Activated T-helper 1 cell treated with anti-CD3 and anti-CD28 coated beads, Interleukin-12 subunit alpha, Interleukin-12 subunit beta, Interleukin-2, Interleukin-4 antibody, amounts not matched to agents 30 ng/mL and 10 ng/mL and 1 ng/mL, durations not matched to agents 14 hours and 24 hours and 36 hours (primary cell): ENCODE results near the gene MSH5. TPM values are rescaled to one million over a fixed set of nuclear protein-coding genes. Genes with fewer than 3 reads are reported as not detected.
"Not testable (repeated sequence)": the region's sequence is repeated elsewhere in the genome, so short reads cannot be mapped to it uniquely, and the experiment has no call there.

ENCODE experiments used
- DNase-seq: peaks from one replicate; pipeline ENCODE4 v3.0.0; 2021; ENCODE audit warnings: low spot score
- H3K27ac Mint-ChIP-seq: one replicate; pipeline ENCODE4 v1.8.0; 2021; ENCODE audit warnings: mild to moderate bottlenecking, mixed read lengths
- H3K27me3 Mint-ChIP-seq: one replicate; pipeline ENCODE4 v1.8.0; 2022; ENCODE audit warnings: mild to moderate bottlenecking, moderate library complexity, mixed read lengths; ENCODE audit not compliant: insufficient read depth
- H3K36me3 Mint-ChIP-seq: one replicate; pipeline ENCODE4 v1.8.0; 2021; ENCODE audit warnings: low read depth, mixed read lengths
- H3K4me1 Mint-ChIP-seq: one replicate; pipeline ENCODE4 v1.8.0; 2021; ENCODE audit warnings: low read depth, mixed read lengths
- H3K4me3 Mint-ChIP-seq: one replicate; pipeline ENCODE4 v1.8.0; 2021; ENCODE audit warnings: mild to moderate bottlenecking, moderate library complexity, mixed read lengths
- H3K9me3 Mint-ChIP-seq: one replicate; pipeline ENCODE4 v1.8.0; 2021; ENCODE audit warnings: mixed read lengths
- intact Hi-C: fragments of 100-400 bp; cut with micrococcal nuclease; formaldehyde crosslinking; loops from one replicate; pipeline ENCODE4 v1.15.1; 2024
- total RNA-seq: library from RNA; stranded (reverse); gene quantifications from 2 replicates; pipeline ENCODE4 v1.2.3, GENCODE V29; 2022

MSH5 gene
- total RNA-seq, 1 donor from 2014 or later: 83.4 TPM

- peak; percentile 95 for DNase-seq
Observed at GRCh38 chr6:31702819-31703716, 36.7 kb upstream of the MSH5 start, which contains the start of gene ABHD16A. Gene ABHD16A (minus strand): TSS chr6:31703324. CDS start chr6:31703281, 43 bp downstream.

GRCh38 chr6:31705931-31706330 is 33.9 kb upstream of the MSH5 start:
- intact Hi-C loops: no loop called here
- Mint-ChIP-seq H3K36me3 (peaks cover 8% of the 10 kb centered on the region), H3K4me3 (no peak overlapping the region), H3K4me1 (peaks cover 25% of the 10 kb centered on the region), H3K27ac (no peak overlapping the region), H3K9me3 (no peaks in the 10 kb centered on the region), H3K27me3 (no peaks in the 10 kb centered on the region)
- no peak for DNase-seq

More at GRCh38 chr6:31702819-31703716, 36.7 kb upstream of the MSH5 start, which contains the start of gene ABHD16A:
- H3K4me3 Mint-ChIP-seq: peak within 1 kb of the TSS; percentile 98
- no peaks in the 10 kb centered on the region for H3K27me3 Mint-ChIP-seq
- intact Hi-C loops: loop anchor here (1.0 to 2.0 kb wide), 12 partner anchors 23 to 256 kb away; partner anchors contain the start of genes BAG6, CLIC1, DDAH2 and HSPA1B
- no peaks in the 10 kb centered on the region for H3K9me3 Mint-ChIP-seq
- H3K27ac Mint-ChIP-seq: peak within 1 kb of the TSS; percentile 97
- H3K36me3 Mint-ChIP-seq: peaks cover 14% of the 10 kb centered on the region
- H3K4me1 Mint-ChIP-seq: peaks cover 25% of the 10 kb centered on the region

- Mint-ChIP-seq H3K27ac (no peak within 1 kb of the TSS), H3K9me3 (no peaks in the 10 kb centered on the region), H3K4me1 (peaks cover 23% of the 10 kb centered on the region), H3K4me3 (no peak within 1 kb of the TSS), H3K27me3 (no peaks in the 10 kb centered on the region), H3K36me3 (peaks cover 5% of the 10 kb centered on the region)
- DNase-seq: no peak
- intact Hi-C loops: no loop called here
Observed at GRCh38 chr6:31706599-31706998, 33.2 kb upstream of the MSH5 start, which contains the start of gene LY6G6F. Gene LY6G6F (plus strand): TSS chr6:31706866. CDS start chr6:31706907, 41 bp downstream.

GRCh38 chr6:31707701-31708100 is 32.1 kb upstream of the MSH5 start:
- Mint-ChIP-seq H3K36me3 (peaks cover 2% of the 10 kb centered on the region), H3K27ac (no peak overlapping the region), H3K4me3 (no peak overlapping the region), H3K4me1 (peaks cover 15% of the 10 kb centered on the region), H3K9me3 (no peaks in the 10 kb centered on the region), H3K27me3 (peaks cover 4% of the 10 kb centered on the region)
- intact Hi-C loops: no loop called here
- DNase-seq: no peak

DNA sequence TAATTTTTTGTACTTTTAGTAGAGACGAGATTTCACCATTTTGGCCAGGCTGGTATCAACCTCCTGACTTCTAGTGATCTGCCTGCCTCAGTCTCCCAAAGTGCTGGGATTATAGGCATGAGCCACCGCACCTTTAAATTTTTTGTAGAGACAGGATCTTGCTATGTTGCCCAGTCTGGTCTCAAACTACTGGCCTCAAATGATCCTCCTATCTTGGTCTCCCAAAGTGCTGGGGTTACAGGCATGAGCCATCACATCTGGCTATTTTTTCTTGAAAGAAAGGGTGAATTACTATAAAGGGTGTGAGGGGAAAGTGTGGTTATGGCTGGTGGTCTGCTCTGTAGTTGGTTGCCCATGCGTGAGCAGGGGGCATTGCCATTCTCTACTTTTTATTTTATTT is 31.6 kb upstream of the MSH5 start:
- no peak overlapping the region for H3K4me3 Mint-ChIP-seq
- DNase-seq: no peak
- H3K27ac Mint-ChIP-seq: no peak overlapping the region
- peaks cover 13% of the 10 kb centered on the region for H3K4me1 Mint-ChIP-seq
- peaks cover 4% of the 10 kb centered on the region for H3K27me3 Mint-ChIP-seq
- H3K36me3 Mint-ChIP-seq: peaks cover 2% of the 10 kb centered on the region
- intact Hi-C loops: no loop called here
- H3K9me3 Mint-ChIP-seq: no peaks in the 10 kb centered on the region

DNA sequence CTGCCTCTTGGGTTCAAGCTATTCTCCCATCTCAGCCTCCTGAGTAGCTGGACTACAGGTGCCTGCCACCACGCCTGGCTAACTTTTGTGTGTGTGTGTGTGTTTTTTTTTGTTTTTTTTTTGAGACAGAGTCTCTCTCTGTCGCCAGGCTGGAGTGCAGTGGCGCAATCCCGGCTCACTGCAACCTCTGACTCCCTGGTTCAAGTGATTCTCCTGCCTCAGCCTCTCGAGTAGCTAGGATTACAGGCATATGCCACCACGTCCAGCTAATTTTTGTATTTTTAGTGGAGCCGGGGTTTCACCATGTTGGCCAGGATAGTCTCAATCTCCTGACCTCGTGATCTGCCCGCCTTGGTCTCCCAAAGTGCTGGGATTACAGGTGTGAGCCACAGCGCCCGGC is 30.6 kb upstream of the MSH5 start:
- H3K9me3 Mint-ChIP-seq, intact Hi-C loops, H3K36me3 Mint-ChIP-seq, DNase-seq, H3K27ac Mint-ChIP-seq, H3K4me3 Mint-ChIP-seq, H3K27me3 Mint-ChIP-seq: not testable (repeated sequence)
- H3K4me1 Mint-ChIP-seq: peaks cover 14% of the 10 kb centered on the region

DNA sequence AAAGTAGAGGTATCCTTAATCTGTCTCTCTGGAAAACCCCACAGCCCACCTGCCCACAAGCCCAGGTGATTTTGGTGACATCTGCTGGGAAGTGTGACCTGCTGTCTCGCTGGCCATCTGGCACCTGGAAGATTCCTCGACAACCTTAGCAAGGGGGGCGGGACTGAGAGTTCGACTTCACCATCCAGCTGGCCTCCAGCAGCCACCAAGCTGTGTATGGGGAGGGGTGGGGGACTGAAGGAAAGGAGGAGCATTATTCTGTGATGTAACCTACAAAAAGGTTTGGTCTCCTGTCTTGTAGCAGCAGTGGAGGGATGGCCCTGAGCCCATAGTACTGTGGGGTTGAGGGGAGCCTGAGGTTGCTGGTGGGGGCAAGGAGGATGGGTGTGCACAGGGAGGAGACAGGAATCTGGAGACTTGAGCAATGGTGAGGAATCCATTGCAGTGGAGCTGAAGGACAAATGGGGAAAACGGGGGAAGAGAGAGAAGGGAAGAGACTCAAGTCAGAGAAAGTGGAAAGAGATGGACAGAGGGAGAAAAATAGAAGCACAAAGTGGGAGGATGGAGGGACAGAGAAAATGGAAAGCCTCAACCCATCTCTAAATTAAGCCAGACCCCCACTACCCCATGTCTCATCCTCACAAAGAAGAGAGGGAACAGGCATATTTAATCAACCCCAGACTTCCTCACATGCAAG is 29.1 kb upstream of the MSH5 start:
- intact Hi-C loops: no loop called here
- H3K4me1 Mint-ChIP-seq: peaks cover 15% of the 10 kb centered on the region
- no peak overlapping the region for H3K27ac Mint-ChIP-seq
- H3K36me3 Mint-ChIP-seq: no peaks in the 10 kb centered on the region
- peaks cover 10% of the 10 kb centered on the region for H3K27me3 Mint-ChIP-seq
- no peak overlapping the region for H3K4me3 Mint-ChIP-seq
- H3K9me3 Mint-ChIP-seq: no peaks in the 10 kb centered on the region
- DNase-seq: no peak

- DNase-seq: no peak
- peaks cover 10% of the 10 kb centered on the region for H3K27me3 Mint-ChIP-seq
- peaks cover 15% of the 10 kb centered on the region for H3K4me1 Mint-ChIP-seq
- no peak overlapping the region for H3K27ac Mint-ChIP-seq
- no peak overlapping the region for H3K4me3 Mint-ChIP-seq
- no peaks in the 10 kb centered on the region for H3K9me3 Mint-ChIP-seq
- no peaks in the 10 kb centered on the region for H3K36me3 Mint-ChIP-seq
- intact Hi-C loops: no loop called here
Observed at GRCh38 chr6:31711233-31711632, 28.6 kb upstream of the MSH5 start.

DNA sequence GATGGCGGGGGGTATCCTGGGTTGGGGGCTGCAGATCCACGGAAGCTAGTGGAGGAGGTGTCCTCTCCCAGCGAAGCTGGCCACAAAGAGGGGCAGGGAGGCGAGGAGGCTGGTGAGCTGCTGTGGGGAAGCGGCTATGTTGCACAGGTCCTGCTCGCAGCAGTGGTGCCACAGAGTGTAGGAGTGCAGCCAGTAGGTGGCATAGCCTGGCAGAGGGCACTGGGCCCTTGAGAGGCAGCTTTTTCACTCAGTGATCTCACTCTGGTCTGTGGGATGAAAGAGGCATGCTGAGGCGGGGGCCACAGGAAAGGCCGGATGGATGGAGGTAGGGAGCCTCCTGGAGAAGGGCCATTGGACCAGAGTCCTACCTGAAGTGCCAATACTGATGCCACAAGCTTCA is 27.5 kb upstream of the MSH5 start:
- no peak for DNase-seq
- peaks cover 10% of the 10 kb centered on the region for H3K27me3 Mint-ChIP-seq
- intact Hi-C loops: no loop called here
- H3K4me1 Mint-ChIP-seq: peaks cover 15% of the 10 kb centered on the region
- no peak overlapping the region for H3K27ac Mint-ChIP-seq
- no peaks in the 10 kb centered on the region for H3K9me3 Mint-ChIP-seq
- no peaks in the 10 kb centered on the region for H3K36me3 Mint-ChIP-seq
- no peak overlapping the region for H3K4me3 Mint-ChIP-seq

GRCh38 chr6:31713465-31713864 is 26.3 kb upstream of the MSH5 start:
- no peak for DNase-seq
- intact Hi-C loops: no loop called here
- Mint-ChIP-seq H3K4me1 (peaks cover 15% of the 10 kb centered on the region), H3K9me3 (no peaks in the 10 kb centered on the region), H3K27me3 (peaks cover 10% of the 10 kb centered on the region), H3K4me3 (no peak overlapping the region), H3K36me3 (no peaks in the 10 kb centered on the region), H3K27ac (no peak overlapping the region)

- H3K27me3 Mint-ChIP-seq: peaks cover 10% of the 10 kb centered on the region
- intact Hi-C loops: no loop called here
- H3K4me1 Mint-ChIP-seq: peaks cover 15% of the 10 kb centered on the region
- DNase-seq: no peak
- no peaks in the 10 kb centered on the region for H3K36me3 Mint-ChIP-seq
- no peak overlapping the region for H3K27ac Mint-ChIP-seq
- no peak overlapping the region for H3K4me3 Mint-ChIP-seq
- no peaks in the 10 kb centered on the region for H3K9me3 Mint-ChIP-seq
Observed at GRCh38 chr6:31713991-31714684, 25.7 kb upstream of the MSH5 start.

DNA sequence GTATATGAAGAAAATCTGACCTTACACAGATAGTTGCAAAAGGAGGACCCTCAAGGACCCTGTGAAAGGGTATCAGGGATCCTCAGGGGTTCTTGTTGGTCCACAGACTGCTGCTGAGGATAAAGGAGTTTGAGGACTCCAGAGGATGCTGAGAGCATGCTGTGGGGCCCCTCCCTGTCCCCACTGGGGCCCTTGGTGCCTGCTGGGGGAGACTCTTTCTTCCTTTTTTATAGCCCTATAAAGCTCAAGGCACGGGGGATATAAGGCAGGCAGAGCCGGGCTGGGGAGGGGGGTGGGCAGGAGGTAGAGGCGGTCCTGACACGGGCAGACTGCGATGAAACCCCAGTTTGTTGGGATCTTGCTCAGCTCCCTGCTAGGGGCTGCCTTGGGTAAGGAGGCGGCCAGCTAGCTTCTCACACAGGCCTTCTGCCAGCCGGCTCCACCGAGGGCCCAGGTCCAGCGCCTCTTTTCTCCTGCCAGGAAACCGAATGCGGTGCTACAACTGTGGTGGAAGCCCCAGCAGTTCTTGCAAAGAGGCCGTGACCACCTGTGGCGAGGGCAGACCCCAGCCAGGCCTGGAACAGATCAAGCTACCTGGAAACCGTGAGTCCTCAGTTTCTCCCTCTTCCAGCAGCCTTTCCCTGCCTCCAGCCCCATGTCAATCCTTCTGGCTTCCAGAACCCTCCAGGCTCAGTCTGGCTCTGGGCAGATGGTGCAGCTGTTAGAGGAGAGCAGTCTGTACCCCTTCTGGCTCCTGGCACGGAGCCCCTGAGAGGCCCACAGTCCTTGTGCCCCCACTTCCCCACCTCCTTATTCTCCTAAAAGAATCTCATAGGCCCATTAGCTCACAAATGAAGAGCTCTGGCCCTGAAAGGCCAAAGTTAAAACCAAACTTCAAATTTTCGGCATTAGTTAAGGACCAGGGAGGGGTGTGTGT is 24.5 kb upstream of the MSH5 start, which contains the start of gene LY6G6D:
TSS of gene LY6G6D (plus strand) at position 327 of the 937 bp plus-strand sequence. CDS start at position 335, 8 bp downstream.
- DNase-seq: no peak
- H3K27me3 Mint-ChIP-seq: peaks cover 10% of the 10 kb centered on the region
- H3K4me3 Mint-ChIP-seq: no peak within 1 kb of the TSS
- intact Hi-C loops: no loop called here
- no peak within 1 kb of the TSS for H3K27ac Mint-ChIP-seq
- peaks cover 15% of the 10 kb centered on the region for H3K4me1 Mint-ChIP-seq
- no peaks in the 10 kb centered on the region for H3K9me3 Mint-ChIP-seq
- H3K36me3 Mint-ChIP-seq: no peaks in the 10 kb centered on the region
